Gastroesophageal sphincter (tissue), 3 donors: ENCODE data around the gene ROS1.

Experiments
- CTCF ChIP-seq, 4 experiments: fragments of 200-600 bp in 2 of 4; fragments of 450-650 bp in 2 of 4; sonication (generic) in 1 of 4; IDR thresholded peaks; one replicate each; pipeline ENCODE4 v1.5.1; 2017 to 2019; ENCODE audit warnings: antibody characterized with exemption in 4 of 4, mild to moderate bottlenecking in 2 of 4, moderate library complexity in 2 of 4
- POLR2A ChIP-seq, 2 donors: fragments of 450-650 bp; IDR thresholded peaks; one replicate each; pipeline ENCODE4 v1.6.1; 2017; ENCODE audit warnings: antibody characterized with exemption in 2 of 2, mild to moderate bottlenecking in 2 of 2, moderate library complexity in 1 of 2
- POLR2AphosphoS5 ChIP-seq: sonication (generic); formaldehyde crosslinking; IDR thresholded peaks from one replicate; pipeline ENCODE4 v1.6.1; 2017; ENCODE audit warnings: antibody characterized with exemption

- TF ChIP-seq CTCF (IDR thresholded peaks at IDR 0.05) (no peak), POLR2A (IDR thresholded peaks at IDR 0.05) (no peak), POLR2AphosphoS5 (no peak)
Measured at GRCh38 chr6:117414770-117415169, 11.0 kb downstream of the ROS1 start.
